GM20000 (cell line): ENCODE data around the gene CLK4.

Experiments used
- DNase-seq: peaks from one replicate; pipeline ENCODE4 v3.0.0; 2012; ENCODE audit warnings: low spot score
- CTCF ChIP-seq: IDR thresholded peaks from 2 replicates; pipeline ENCODE4 v1.5.1; 2012; ENCODE audit warnings: mild to moderate bottlenecking, control low read depth; ENCODE audit errors: extremely low read depth, missing control alignments

Gene CLK4

GRCh38 chr5:178668579-178668978 is 41.7 kb upstream of the CLK4 start:
- no peak for DNase-seq
- TF ChIP-seq CTCF: no peak

- no peak for DNase-seq
- TF ChIP-seq CTCF: no peak
Measured at GRCh38 chr5:178667688-178668087, 40.8 kb upstream of the CLK4 start.

- TF ChIP-seq CTCF: no peak
Measured at GRCh38 chr5:178667101-178667500, 40.3 kb upstream of the CLK4 start.

GRCh38 chr5:178664141-178664540 is 37.3 kb upstream of the CLK4 start:
- no peak for TF ChIP-seq CTCF
- DNase-seq: no peak

More at GRCh38 chr5:178667101-178667500, 40.3 kb upstream of the CLK4 start:
- DNase-seq: no peak

- no peak for DNase-seq
- TF ChIP-seq CTCF: no peak
Measured at GRCh38 chr5:178662541-178662860, 35.7 kb upstream of the CLK4 start.

- TF ChIP-seq CTCF: no peak
- no peak for DNase-seq
Measured at GRCh38 chr5:178661836-178662540, 35.1 kb upstream of the CLK4 start.

GRCh38 chr5:178651046-178651810 is 24.4 kb upstream of the CLK4 start:
- no peak for DNase-seq
- no peak for TF ChIP-seq CTCF
